WTC11 (cell line): Measurements from ENCODE around the gene MSX2.

Experiments
- ATF1 ChIP-seq: sonication (generic); formaldehyde crosslinking; IDR thresholded peaks from 2 replicates; pipeline ENCODE4 v1.8.1; 2023; ENCODE audit warnings: mild to moderate bottlenecking, moderate library complexity, missing genetic modification reagents
- FOXJ3 ChIP-seq: sonication (generic); formaldehyde crosslinking; IDR thresholded peaks from 2 replicates; pipeline ENCODE4 v1.9.0; 2021; ENCODE audit warnings: missing genetic modification reagents, mild to moderate bottlenecking, borderline replicate concordance
- FOXP1 ChIP-seq: sonication (generic); formaldehyde crosslinking; IDR thresholded peaks from 2 replicates; pipeline ENCODE4 v1.8.0; 2022; ENCODE audit warnings: missing genetic modification reagents, mild to moderate bottlenecking, moderate library complexity, borderline replicate concordance
- SMAD4 ChIP-seq: sonication (generic); formaldehyde crosslinking; IDR thresholded peaks from 2 replicates; pipeline ENCODE4 v1.8.0; 2022; ENCODE audit warnings: mild to moderate bottlenecking, missing genetic modification reagents
- TEAD4 ChIP-seq: sonication (generic); formaldehyde crosslinking; IDR thresholded peaks from 2 replicates; pipeline ENCODE4 v1.8.0; 2022; ENCODE audit warnings: mild to moderate bottlenecking, missing genetic modification reagents
- TF ChIP-seq, protein P1 (sequence below): fragments of 200-600 bp; IDR thresholded peaks from 2 replicates; pipeline ENCODE4 v1.8.0; 2022; ENCODE audit warnings: antibody characterized with exemption
- TF ChIP-seq, protein P2 (sequence below): sonication (generic); formaldehyde crosslinking; conservative IDR thresholded peaks from 2 replicates; pipeline ENCODE4 v1.8.1; 2022; ENCODE audit warnings: mild to moderate bottlenecking, missing genetic modification reagents
- TF ChIP-seq, protein P3 (sequence below): fragments of 250-450 bp; sonication (Bioruptor Pico); conservative IDR thresholded peaks from 2 replicates; pipeline ENCODE4 v1.9.0; 2021; ENCODE audit warnings: mild to moderate bottlenecking
- TF ChIP-seq, protein P4 (sequence below): sonication (generic); formaldehyde crosslinking; IDR thresholded peaks from 2 replicates; pipeline ENCODE4 v1.8.1; 2023; ENCODE audit warnings: mild to moderate bottlenecking, missing genetic modification reagents, moderate library complexity
- TF ChIP-seq, protein P5 (sequence below): sonication (generic); formaldehyde crosslinking; IDR thresholded peaks from 2 replicates; pipeline ENCODE4 v1.8.1; 2022; ENCODE audit warnings: low read depth, mild to moderate bottlenecking, moderate library complexity, missing genetic modification reagents, borderline replicate concordance
- TF ChIP-seq, protein P6 (sequence below): fragments of 250-450 bp; sonication (Bioruptor Pico); IDR thresholded peaks from 2 replicates; pipeline ENCODE4 v1.8.0; 2021; ENCODE audit warnings: mild to moderate bottlenecking

DNA sequence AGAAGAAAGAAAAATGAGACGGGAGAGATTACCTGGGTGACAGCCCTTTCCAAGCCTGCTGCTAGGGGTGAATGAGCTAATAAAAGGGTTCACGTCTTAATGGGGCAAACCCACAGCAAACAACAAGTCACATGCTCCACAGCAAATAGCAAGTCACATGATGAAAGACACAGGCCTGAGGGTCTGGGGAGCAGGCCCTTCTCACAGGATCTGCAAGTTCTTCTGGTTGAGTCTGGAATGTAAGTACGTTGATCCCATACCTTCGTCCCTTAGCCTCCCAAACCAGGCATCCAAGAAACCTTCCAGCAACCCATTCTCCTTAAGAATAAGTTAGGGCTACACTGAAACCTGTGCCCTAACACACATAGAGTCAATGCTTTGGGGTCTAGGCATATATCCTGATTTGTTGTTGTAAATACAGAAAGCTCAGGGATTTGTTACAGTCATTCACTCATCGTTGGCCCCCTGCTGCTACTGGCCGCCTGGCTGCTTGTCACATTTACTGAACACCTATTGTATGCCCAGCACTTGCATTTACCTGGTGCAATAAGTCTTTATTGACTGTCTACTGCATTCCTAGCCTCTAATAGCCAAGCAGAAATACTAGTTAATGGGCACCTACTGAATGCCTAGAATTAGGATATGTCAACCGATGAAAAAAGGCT lies 43.3 kb upstream of the MSX2 start:
- no peak for TF ChIP-seq FOXP1 (CRISPR knock-in tag)
- TF ChIP-seq, protein P1, sequence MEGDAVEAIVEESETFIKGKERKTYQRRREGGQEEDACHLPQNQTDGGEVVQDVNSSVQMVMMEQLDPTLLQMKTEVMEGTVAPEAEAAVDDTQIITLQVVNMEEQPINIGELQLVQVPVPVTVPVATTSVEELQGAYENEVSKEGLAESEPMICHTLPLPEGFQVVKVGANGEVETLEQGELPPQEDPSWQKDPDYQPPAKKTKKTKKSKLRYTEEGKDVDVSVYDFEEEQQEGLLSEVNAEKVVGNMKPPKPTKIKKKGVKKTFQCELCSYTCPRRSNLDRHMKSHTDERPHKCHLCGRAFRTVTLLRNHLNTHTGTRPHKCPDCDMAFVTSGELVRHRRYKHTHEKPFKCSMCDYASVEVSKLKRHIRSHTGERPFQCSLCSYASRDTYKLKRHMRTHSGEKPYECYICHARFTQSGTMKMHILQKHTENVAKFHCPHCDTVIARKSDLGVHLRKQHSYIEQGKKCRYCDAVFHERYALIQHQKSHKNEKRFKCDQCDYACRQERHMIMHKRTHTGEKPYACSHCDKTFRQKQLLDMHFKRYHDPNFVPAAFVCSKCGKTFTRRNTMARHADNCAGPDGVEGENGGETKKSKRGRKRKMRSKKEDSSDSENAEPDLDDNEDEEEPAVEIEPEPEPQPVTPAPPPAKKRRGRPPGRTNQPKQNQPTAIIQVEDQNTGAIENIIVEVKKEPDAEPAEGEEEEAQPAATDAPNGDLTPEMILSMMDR = no peak
- no peak for TF ChIP-seq ATF1
- TF ChIP-seq TEAD4 = no peak
- TF ChIP-seq, protein P2, sequence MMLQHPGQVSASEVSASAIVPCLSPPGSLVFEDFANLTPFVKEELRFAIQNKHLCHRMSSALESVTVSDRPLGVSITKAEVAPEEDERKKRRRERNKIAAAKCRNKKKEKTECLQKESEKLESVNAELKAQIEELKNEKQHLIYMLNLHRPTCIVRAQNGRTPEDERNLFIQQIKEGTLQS (CRISPR knock-in tag) = no peak
- TF ChIP-seq FOXJ3 = no peak
- TF ChIP-seq, protein P3, sequence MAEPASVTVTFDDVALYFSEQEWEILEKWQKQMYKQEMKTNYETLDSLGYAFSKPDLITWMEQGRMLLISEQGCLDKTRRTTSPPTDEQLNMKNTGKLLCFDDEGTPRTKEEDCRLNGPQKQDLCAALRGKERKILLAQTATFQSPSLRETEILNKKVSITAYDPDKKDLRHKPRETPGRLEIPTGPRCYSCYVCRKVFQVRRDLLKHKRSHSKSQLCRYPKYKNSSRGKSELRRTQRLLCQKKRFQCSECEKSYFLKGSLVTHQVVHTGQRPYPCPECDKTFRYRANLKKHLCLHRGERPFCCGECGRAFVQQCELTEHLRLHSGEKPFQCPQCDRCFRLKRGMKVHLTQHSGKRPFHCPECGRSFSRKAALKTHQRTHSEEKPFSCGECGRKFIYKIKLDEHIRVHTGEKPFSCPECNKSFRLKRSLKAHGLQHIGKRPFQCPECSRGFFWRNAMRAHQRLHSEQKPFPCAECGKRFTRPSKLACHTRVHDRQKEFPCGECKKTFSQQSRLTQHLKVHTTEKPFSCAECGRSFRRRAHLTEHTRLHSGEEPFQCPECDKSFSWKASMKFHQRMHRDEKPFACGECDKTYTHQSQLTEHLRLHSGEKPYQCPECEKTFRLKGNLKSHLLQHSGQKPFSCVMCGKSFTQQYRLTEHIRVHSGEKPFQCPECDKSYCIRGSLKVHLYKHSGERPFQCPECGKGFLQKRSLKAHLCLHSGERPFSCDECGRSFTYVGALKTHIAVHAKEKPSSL = no peak
- TF ChIP-seq, protein P4, sequence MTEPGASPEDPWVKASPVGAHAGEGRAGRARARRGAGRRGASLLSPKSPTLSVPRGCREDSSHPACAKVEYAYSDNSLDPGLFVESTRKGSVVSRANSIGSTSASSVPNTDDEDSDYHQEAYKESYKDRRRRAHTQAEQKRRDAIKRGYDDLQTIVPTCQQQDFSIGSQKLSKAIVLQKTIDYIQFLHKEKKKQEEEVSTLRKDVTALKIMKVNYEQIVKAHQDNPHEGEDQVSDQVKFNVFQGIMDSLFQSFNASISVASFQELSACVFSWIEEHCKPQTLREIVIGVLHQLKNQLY (CRISPR knock-in tag) = no peak
- TF ChIP-seq SMAD4 = no peak
- TF ChIP-seq, protein P5, sequence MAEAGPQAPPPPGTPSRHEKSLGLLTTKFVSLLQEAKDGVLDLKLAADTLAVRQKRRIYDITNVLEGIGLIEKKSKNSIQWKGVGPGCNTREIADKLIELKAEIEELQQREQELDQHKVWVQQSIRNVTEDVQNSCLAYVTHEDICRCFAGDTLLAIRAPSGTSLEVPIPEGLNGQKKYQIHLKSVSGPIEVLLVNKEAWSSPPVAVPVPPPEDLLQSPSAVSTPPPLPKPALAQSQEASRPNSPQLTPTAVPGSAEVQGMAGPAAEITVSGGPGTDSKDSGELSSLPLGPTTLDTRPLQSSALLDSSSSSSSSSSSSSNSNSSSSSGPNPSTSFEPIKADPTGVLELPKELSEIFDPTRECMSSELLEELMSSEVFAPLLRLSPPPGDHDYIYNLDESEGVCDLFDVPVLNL (CRISPR knock-in tag) = no peak
- TF ChIP-seq, protein P6, sequence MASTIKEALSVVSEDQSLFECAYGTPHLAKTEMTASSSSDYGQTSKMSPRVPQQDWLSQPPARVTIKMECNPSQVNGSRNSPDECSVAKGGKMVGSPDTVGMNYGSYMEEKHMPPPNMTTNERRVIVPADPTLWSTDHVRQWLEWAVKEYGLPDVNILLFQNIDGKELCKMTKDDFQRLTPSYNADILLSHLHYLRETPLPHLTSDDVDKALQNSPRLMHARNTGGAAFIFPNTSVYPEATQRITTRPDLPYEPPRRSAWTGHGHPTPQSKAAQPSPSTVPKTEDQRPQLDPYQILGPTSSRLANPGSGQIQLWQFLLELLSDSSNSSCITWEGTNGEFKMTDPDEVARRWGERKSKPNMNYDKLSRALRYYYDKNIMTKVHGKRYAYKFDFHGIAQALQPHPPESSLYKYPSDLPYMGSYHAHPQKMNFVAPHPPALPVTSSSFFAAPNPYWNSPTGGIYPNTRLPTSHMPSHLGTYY = no peak
